Stimulated activated CD4-positive, alpha-beta T cell treated with anti-CD3 and anti-CD28 coated beads, TNF-alpha, amount 100 ng/mL, for 24 hours (primary cell): Measurements from ENCODE around the gene UTF1.
"Not testable (repeated sequence)": the region's sequence is repeated elsewhere in the genome, so short reads cannot be mapped to it uniquely, and the experiment has no call there.

Experiments used
- DNase-seq, 3 experiments: peaks; one replicate each; pipeline ENCODE4 v3.0.0-alpha.2; 2020; ENCODE audit warnings: low read depth in 3 of 3

UTF1 gene

GRCh38 chr10:133209641-133210040 is 20.4 kb upstream of the UTF1 start:
- no peak for DNase-seq

GRCh38 chr10:133210398-133211140 is 19.4 kb upstream of the UTF1 start:
- DNase-seq: no peak

- no peak for DNase-seq
Observed at GRCh38 chr10:133211141-133211830, 18.7 kb upstream of the UTF1 start.

- DNase-seq: no peak
Observed at GRCh38 chr10:133211959-133212852, 17.8 kb upstream of the UTF1 start.

GRCh38 chr10:133212853-133213494 is 17.0 kb upstream of the UTF1 start:
- DNase-seq: no peak

- DNase-seq: no peak
Observed at GRCh38 chr10:133213641-133214467, 16.2 kb upstream of the UTF1 start.

DNA sequence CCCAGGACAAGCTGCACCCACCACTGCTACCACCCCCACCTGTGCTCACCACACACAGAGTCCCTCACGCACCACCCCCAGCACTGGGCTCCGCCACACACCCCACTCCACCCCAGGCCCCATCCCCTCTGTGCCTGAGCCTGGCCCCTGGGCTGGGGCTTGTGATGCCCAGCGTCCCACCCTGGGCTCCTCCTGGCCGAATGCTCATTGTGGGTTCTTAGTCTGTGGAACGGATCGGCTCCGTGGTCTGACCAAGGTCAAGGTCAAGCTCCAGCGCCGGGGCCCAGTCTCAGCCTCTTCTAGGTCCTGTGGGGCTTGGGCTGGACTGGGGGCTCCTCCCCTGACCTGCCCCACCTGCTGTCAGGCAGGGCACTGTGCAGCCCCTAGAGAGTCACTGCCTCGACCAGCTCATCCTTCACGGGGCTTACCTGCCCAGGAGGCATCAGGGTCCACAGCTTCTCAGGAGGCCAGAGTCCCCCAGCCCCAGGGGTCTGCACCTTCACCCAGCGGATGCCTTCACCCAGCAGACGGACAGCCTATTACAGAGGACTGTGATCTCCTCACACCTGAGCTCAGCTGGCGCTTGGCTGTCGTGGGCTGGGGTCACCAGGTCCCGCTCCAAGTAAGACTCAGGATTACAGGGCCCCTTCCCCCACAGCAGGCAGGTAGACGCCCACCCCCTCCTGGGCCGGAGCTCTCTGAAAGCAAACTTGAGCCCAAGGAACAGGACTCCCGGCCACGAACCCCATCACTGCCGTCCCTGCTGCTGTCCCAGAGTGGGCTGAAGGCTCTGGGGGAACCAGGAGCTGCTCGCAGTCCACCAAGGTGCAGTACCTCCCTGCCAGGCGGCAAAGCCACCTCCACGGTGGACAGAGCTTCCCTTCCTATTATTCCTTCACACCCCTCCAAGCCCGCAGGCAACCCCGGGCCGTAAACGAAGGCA is 15.3 kb upstream of the UTF1 start:
- no peak for DNase-seq

DNA sequence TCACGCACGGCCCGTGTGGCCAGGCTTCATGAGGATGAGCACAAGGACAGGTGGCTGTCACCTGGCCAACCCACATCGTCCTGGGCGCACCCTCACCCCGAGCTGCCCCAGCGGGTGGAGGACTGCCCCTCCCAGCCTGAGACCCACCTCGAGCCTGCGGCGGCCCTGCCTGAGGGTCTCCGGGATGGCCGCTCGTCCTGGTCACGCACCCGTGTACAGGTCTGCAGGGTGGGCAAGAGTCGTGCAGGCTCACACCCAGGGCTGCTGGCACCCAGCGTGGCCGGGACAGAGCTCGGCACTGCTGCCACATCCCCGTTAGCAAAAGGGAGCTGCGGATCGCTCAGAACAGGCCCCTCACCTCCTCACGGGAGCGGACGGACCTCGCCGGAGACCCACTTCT is 14.4 kb upstream of the UTF1 start:
- no peak for DNase-seq

DNA sequence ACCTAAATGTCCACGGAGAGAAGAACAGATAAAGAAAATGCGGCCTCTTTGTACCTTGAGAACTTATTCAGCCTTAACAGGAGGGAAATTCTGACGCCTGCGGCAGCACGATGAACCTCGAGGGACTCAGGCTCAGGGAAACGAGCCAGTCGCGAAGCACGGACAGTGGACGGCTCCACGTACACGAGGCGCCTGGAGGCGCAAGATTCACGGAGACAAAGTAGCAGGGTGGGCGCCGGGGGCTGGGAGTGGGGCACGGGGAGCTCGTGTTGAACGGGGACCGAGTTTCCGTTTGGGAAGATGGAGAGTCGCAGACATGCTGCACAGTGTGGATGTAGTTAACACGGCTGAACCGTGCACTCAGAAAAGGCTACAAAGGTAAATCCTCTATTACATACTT is 13.2 kb upstream of the UTF1 start:
- no peak for DNase-seq

- DNase-seq: no peak
Observed at GRCh38 chr10:133217800-133218589, 12.0 kb upstream of the UTF1 start.

DNA sequence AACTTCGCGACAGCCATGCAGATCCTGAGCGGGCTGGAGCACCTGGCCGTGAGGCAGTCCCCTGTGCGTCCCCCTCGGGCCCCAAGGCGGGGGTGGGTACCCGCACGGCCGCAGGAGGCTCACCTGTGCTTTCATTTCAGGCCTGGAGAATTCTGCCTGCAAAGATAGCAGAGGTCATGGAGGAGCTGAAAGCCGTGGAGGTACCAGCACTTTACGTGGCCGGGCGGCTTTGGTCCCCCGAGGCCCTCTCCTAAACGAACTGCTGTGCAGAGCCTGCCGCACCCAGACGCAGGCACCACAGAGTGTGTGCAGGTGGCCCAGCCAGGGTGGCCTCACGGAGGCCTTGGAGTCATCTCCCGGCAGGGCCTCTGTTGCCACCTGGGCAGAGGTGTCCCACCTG is 11.1 kb upstream of the UTF1 start:
- no peak for DNase-seq

GRCh38 chr10:133219782-133220181 is 10.2 kb upstream of the UTF1 start:
- no peak for DNase-seq

GRCh38 chr10:133221331-133221730 is 8.7 kb upstream of the UTF1 start:
- DNase-seq: no peak

- DNase-seq: not testable (repeated sequence)
Observed at GRCh38 chr10:133221756-133222155, 8.3 kb upstream of the UTF1 start.

DNA sequence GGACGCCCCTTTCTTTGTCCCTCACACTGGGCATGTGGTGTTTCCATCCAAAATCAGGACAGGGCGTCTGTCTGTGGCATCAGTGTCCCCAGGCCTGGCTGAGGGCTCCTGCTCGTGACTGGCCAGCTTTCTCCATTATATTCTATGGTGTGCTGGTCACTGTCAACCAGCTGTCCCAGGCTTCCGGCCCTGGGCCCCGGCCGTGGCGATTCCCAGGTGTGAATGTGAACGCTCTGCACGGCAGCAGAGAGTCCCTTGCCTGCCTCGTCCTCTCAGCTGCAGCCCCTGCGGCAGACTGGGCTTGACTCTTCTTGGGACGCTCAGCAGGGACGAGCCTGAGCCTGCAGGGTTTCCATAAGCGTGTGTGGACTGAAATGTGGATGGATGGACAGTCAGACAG is 5.9 kb upstream of the UTF1 start:
- DNase-seq: no peak

DNA sequence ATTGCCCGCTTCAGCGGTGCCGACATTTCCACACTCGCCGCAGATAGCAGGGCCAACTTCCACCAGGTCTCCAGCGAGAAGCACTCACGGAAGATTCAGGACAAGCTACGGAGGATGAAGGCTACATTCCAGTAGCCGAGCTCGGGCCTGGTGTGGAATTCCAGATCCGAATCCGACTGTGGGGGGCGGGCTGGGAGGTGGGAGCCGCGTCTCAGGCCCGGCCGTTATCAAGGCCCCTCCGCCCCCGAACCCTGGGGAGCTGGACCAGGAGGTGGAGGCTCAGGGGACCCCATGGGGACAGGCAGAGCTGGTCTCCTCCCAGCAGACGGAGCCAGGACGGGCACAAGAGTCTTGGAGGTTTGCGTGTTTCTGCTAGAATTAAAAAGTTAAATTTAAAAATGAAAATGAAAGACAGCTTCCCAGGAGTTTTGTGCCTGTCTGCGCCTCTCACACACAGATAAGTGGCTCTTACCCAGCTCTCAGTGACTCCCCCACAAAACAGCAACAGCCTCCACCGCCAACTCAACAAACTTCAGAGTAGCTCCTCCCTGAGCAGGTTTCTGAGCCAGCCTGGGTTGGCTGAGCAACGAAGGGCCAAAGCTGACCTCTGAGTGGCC is 5.2 kb upstream of the UTF1 start:
- DNase-seq: no peak

DNA sequence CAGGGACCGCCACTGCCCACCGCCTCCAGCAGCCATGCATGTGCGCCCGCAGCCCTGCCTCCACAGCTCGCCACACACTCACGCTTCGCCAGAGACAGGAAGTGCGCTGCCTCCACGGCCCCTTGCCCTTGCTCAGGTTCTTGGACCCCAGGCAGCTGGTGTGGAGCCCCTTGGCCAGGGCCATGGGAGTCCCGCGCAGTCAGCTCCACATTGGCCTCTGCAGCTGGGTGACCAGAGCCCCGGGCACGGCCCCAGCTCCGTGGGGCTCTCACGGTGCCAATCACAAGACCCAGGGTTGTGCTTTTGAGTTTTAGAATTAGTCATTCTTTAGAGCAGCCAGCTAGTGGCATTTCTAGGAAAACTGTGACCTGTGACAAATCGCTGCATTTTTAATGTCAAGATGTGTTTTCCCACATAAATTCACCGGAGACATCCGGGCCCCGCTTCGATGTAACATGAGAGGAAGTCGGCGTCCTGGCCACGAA is 4.3 kb upstream of the UTF1 start:
- DNase-seq: no peak

DNA sequence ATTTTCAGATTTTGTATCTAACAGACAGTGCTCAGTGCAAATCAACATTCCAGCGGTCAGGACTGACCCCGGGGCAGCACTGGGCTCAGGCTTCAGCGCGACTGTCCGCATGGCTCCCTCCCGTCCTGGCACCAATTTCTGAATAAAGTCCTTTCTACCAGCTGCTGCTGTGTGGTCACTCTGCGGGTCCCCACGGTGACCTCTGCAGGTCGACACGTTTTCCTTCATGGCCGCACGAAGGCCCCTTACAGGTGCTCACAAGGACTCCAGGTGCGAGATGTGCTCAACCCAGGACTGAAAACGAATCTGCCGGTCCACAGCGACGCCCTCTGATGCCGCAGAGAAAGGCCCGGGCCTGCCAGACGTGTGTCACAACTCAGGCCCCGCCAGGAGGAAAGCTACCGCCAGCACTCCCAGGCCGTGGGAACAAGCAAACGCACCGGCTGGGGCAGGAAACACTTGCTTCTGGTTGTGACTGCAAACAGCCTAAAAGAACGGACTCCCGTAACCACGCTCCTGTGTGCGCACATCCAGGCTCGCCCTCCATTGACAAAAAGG is 3.7 kb upstream of the UTF1 start:
- DNase-seq: no peak
